MM.1S (cell line): Measurements from ENCODE around the gene ADIRF.
"Not testable (repeated sequence)": the region's sequence is repeated elsewhere in the genome, so short reads cannot be mapped to it uniquely, and the experiment has no call there.

Experiments used
- CTCF ChIP-seq: fragments of 300-600 bp; sonication (generic); IDR thresholded peaks from 2 replicates; pipeline ENCODE4 v1.5.1; 2016; ENCODE audit warnings: antibody characterized with exemption, low read length, mixed read lengths
- EZH2 ChIP-seq: fragments of 300-600 bp; sonication (generic); optimal IDR thresholded peaks from 2 replicates; pipeline ENCODE3; 2017; ENCODE audit warnings: low read depth, mild to moderate bottlenecking, antibody characterized with exemption, low read length, mixed read lengths
- EZH2phosphoT487 ChIP-seq: fragments of 300-600 bp; sonication (generic); IDR thresholded peaks from 2 replicates; pipeline ENCODE4 v1.6.1; 2018; ENCODE audit warnings: antibody characterized with exemption, low read length

- TF ChIP-seq CTCF, EZH2phosphoT487, EZH2: not testable (repeated sequence)
Measured at GRCh38 chr10:87013528-87013927, 45.2 kb downstream of the ADIRF start.
